HG03432 (cell line): Measurements from ENCODE around the gene BCAT1.

Experiments
- ATAC-seq: cut with Tn5 transposase; IDR thresholded peaks from one replicate; pipeline ENCODE4 v1.9.1; 2021; ENCODE audit warnings: mild to moderate bottlenecking, moderate library complexity; ENCODE audit not compliant: unreplicated experiment

BCAT1 gene

GRCh38 chr12:24773996-24774395 lies 174.9 kb downstream of the BCAT1 start:
- no peak for ATAC-seq

DNA sequence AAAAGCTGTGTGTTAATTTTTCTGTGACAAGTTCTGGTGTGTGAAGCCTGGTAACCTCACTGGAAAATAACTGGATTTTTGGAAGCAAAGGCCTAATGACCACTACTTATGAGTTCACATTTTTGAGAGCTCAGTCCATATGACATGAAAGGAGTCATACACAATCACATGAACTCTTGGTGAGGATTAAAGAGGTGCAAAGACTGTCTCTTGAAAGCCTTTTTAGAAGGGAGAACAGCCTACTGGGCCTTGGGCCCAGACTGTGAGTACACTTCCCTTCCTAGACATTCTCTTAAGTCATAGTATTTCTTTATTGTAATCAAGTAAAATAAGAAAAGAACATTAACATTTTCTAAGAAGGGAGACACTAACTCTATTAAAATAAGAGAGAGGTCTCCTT lies 176.1 kb downstream of the BCAT1 start:
- no peak for ATAC-seq

- no peak for ATAC-seq
Measured at GRCh38 chr12:24770821-24771220, 178.1 kb downstream of the BCAT1 start.

DNA sequence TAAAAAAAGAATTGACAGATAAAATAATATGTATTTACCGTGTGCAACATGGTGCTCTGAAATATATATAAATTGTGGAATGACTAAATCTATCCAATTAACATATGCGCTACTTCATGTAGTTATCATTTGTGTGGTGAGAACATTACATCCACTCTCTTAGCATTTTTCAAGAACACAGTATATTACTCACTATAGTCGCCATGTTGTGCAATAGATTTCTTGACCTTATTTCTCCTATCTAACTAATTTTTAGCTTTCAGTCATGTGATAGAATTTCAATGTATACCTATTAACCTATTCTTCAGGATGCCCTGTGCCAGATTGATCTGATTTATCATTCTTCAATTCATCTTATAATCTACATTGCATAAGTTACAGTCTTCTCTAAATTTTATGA lies 178.6 kb downstream of the BCAT1 start:
- ATAC-seq = no peak

- no peak for ATAC-seq
Measured at GRCh38 chr12:24769682-24770081, 179.2 kb downstream of the BCAT1 start.

DNA sequence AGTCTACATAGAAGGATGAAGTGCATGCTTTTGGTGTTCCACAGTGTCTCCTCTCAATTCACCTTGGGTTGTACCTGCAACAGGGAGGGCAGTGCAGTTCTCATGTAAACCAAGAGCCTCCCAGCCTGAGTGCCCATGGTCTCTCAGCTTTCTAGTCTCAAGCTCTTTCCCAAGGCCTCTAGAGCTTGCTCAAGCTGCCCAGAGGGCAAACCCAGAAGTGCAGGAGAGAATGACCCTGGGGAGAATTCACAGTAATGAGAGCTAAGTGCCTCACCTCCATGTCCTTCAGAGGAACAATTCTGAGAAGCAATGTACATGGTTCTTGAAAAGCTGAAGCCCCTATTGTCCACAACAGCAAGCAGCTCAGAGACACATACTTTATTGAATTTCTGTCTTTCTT lies 180.5 kb downstream of the BCAT1 start:
- ATAC-seq = no peak

- ATAC-seq = no peak
Measured at GRCh38 chr12:24767016-24767415, 181.9 kb downstream of the BCAT1 start.

- no peak for ATAC-seq
Measured at GRCh38 chr12:24764712-24765111, 184.2 kb downstream of the BCAT1 start.

GRCh38 chr12:24760606-24761378 lies 188.1 kb downstream of the BCAT1 start:
- no peak for ATAC-seq

DNA sequence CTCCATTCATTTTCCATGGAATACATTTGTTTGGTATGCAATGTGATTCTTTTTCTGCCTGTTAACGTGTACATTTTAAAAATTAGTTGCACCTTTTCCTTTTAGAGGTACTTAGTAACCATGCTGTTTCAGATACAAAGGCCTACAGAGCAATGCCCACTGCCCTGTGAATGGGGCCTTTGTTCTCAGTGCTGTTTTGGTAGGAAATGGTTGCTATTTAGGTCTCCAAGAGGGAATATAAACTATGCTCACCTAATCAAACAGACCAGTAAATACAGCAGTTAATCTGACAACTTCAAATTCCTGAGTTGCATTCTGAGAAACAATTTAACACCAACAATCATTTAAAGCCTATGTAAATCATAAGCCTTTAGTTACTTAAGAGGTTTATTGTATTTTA lies 188.7 kb downstream of the BCAT1 start:
- ATAC-seq = no peak
